Measurements from ENCODE around the gene IFIT2.

- TF ChIP-seq CTCF (IDR thresholded peaks at IDR 0.05; ENCODE audit: low read depth, low read length) (no peak), MYC (IDR thresholded peaks at IDR 0.05; ENCODE audit: low read depth, low read length) (no peak), MAX (IDR thresholded peaks at IDR 0.05; ENCODE audit: low read depth, low read length) (no peak)
These were observed 39.5 kb upstream of the IFIT2 start for GRCh38 chr10:89262086-89263051.

All from NB4 (cell line).